ENCODE data around the gene EPB41.
A peak's percentile ranks its signal among the peaks of the same experiment; 100 is the strongest.
"Not testable (repeated sequence)": the region's sequence is repeated elsewhere in the genome, so short reads cannot be mapped to it uniquely, and the experiment has no call there.

EPB41 gene

DNA sequence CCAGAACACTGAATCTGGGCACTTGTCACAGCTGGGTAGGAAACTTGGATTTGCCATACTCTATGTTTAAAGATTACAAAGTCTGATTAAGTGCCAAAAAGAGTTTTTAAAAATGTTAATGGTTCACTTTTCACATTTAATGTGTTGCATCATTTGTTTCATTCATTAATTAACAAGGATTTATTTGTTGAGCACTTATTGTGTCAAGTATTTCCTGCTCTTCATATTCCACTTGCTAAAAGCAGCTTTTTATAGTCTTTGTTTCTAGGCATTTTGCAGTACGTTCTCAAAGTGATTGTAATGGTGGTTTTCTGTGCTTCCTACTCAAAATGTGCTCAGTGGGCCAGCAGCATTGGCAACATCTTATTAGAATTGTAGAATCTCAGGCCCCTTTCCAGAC lies 68.7 kb downstream of the EPB41 start:
- FAIRE-seq = no peak

DNA sequence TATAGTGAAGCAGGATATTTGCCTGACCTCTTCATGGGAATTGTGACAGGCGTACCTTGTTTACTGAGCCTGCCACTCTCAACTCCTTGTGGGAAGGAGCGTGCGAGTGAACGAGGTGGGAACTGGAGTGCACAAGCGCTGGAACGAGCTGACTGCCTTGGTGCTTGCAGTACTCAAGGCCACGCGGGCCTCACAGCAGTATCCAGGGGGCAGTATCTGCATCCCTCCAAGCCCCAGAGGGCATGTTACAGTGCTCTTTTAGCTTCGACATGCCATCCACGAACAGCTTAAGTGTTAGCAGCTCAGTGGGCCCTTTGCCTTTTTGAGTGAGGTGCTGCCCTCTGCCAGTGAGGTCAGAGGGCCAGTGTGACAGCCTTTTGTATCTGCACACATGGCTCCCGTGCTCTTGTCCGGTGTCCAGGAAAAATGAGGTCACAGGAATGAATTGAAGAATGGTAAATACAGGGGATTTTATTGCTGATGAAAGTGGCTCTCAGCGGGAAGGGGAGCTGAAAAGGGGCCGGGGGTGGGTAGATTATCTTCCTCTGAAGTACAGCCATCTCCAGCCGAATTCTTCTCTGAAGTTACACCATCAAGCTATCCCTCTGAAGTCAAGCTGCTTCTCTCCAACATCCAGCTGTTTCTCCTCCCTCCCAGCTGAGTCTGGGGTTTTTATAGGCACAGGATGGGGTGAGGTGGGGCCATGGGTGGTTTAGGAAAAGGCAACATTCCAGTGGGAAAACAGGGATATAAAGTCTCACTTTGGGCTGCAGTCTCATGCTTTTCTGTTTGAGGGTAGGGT lies 69.3 kb downstream of the EPB41 start:
- no peak for FAIRE-seq

DNA sequence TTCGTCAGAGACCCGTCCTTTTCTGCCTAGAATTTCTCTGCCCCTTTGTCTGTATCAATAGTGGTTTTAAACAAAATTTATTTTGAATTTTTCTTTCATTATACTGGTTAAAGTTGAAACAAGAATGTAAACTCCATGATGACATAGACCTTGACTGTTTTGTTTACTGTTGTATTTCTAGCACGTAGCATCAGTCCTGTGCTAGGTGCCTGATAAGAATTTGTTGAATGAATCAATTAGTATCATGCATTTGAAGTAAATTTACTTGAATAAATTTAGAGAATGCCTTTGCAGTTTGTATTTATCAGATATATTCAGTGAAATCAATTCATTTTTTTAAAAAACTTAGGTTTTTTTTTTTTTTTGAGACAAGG lies 69.9 kb downstream of the EPB41 start:
- no peak for FAIRE-seq

DNA sequence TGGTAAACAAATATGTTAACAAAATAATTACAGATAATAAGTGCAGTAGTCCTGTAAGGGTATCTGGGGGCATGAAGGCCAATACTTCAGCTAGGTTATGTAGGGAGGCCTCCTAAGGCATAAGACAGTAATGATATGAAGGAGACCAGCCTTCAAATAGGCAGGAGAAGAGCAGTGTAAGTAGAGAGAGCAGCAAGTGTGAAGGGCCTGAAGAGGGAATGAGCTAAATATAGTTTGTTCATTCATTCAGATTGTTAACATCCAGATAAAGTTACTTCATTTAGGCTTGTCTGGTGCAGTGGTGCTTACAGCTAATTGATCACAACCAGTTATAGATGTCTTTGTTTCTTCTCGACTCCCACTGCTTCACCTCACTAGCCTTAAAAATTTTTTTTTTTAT lies 71.1 kb downstream of the EPB41 start:
- FAIRE-seq = no peak

DNA sequence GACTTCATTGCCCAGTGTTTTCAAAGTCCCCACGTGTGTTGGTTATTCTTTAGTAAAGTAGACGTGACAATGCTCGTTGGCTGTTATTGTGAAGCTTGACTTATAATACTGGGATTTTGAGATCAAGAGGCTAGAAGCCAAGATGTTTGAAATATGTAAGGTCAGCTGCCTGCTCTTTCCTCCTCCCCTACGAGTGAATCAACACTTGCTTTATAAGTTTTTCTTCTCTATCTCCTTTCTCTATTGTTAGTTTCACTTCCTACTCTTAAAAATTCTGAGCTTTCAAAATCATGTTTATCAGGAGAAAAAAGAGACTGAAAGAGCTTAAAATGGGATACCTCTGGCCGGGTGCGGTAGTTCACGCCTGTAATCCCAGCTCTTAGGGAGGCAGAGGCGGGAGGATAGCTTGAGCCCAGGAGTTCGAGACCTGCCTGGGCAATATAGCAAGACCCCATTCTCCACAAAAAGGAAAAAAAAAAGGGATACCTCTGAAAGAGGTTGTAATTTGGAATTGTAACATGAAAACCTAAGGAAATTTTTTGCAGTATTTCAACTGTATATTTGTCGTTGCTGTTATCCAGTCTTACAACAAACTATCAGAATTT lies 72.0 kb downstream of the EPB41 start:
- no peak for FAIRE-seq

DNA sequence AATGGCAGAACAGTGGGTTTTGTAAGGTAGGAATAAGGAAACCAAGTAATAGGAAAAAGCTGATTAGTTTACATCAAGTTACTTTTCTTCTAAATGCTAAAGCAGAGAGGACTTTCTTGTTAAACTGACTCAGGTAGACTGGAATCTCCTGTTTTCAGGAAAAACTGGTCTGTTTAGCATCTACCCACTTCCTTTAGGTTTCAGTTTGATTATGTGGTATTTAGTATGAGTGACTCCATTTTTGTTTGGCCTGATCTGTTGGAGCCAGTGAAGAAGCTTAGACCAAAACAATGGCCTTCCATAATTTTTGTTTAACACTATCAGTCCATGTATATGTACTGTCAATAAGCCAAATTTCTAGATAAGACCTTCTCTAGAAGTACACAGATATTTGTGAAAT lies 88.4 kb downstream of the EPB41 start:
- no peak for FAIRE-seq

DNA sequence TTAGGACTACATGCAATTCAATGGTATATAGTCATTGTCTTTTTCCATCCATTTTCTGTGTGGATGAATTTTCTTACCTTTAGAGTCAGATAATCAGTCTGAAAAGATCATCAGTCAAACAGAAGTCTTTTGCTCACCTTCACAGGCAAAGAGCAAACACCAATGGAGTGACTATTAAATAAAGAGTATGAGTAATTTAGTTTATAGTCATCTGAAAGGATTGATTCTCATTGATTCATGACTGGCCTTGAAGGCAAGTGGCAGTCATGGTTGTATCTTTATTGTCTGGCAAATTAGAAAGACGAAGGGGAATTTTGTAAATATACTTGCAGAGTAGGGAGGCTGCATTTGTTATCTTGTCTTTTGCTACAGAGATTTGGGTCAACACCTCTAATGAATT lies 89.9 kb downstream of the EPB41 start:
- FAIRE-seq = no peak

DNA sequence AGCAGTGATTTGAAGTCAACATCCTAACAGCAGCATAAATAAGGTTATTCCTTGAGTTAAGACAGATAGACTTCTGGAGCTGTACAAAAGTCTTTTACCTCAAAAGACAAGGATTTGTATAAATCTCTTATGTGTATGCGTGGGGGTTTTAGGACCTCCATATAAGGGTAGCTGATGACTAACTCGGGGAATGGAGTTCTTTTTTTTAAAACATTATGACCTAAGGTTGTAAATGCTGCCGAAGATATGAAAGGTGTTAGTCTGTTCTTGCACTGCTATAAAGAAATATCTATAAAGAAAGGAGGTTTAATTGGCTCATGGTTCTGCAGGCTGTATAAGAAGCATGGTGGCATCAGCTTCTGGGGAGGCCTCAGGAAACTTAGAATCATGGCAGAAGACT lies 90.4 kb downstream of the EPB41 start:
- FAIRE-seq = no peak

DNA sequence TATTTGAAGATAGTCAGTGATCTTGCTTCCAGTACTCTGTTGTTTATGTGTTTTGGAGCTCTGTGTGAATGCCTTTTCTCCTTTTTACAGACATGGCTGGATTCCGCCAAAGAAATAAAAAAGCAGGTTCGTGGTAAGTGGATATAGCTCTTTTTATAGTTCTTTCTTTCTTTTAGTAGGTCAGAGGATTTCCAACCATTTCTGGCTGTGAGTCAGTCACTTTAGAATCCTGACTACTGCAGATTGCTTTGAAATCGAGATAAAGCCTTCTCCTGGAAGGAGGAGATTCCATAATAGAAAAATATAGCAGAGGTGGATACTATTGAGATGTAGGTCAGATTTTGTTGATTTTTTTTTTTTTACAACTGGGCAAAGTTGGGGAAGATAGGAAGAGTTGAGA lies 97.4 kb downstream of the EPB41 start:
- no peak for FAIRE-seq

DNA sequence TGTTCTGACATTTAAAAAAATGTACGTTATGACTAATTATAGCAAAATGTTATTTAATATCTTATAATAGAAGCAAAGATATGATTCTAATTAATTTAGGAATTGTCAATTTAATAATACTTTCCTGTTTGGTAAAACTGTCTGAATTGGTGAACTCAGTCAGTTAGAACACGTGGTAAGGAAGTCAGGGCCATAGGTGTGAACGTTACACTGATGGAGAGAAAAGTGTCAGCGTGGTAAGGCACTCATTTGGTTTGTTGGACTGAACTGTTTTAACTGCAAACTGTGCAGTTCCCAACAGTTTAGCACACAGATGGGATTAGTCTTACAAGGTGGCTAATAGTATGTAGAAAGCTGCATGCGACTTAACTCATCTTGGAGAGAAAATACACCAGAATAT lies 102.9 kb downstream of the EPB41 start:
- FAIRE-seq = no peak

DNA sequence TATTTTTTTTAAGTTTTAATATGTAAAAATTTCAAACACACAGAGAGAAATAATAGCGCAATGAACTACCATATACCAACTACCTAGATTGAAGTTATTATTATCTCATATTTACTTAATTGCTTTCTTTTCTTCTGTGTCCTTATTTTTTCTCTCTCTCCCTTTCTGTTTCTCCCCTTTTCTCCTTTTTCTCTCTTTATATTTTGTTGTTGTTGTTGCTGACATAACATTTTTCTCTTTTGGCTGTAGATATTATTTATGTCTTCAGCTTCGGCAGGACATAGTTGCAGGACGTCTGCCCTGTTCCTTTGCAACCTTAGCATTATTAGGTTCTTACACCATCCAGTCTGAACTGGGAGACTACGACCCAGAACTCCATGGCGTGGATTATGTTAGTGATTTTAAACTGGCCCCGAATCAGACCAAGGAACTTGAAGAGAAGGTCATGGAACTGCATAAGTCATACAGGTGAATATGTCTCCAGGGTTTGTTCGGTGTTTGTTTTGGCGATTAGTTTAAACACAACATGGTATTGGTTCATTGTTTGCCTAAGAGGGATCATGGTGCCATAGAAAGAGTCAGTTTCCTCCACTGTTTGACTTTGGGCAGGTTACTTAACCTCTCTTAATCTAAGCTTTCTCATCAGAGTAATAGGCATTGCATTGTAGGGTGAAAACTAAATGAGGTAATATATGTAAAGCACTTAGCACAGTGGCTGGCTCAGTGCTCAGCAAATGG lies 103.8 kb downstream of the EPB41 start:
- FAIRE-seq = no peak

DNA sequence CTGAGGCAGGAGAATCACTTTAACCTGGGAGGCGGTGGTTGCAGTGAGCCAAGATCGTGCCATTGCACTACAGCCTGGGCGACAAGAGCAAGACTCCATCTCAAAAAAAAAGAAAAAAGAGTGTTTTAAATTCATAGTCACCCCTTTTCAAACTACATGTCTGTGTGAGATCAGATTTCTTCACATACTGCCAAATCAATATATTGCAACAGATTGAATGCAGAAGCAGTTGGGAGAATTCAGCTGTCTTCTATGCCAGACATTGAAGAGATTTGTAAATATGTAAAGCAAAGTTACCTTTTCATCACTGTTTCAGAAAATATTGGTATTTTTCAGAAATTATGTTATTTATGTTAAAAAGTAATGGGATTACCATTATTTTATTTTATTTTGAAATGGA lies 108.3 kb downstream of the EPB41 start:
- no peak for FAIRE-seq

DNA sequence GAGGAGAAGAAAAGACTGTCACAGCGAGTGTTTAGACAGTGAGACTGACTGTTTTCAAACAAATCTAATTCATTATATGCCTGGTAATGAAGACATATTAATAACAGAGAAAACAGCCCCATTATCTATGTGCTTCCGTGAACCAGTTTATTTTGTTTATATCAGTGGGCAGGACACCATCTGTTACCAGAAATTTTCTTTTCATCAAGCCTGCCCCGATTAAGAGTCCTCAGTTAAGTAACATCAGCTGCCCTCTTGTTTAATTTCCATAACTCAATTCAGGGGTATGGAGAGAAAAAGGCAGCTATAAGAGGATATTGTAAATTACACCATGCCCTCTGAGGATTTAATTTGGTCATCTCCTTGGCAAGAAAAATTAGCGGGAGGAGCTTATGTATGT lies 115.3 kb downstream of the EPB41 start:
- FAIRE-seq = no peak

DNA sequence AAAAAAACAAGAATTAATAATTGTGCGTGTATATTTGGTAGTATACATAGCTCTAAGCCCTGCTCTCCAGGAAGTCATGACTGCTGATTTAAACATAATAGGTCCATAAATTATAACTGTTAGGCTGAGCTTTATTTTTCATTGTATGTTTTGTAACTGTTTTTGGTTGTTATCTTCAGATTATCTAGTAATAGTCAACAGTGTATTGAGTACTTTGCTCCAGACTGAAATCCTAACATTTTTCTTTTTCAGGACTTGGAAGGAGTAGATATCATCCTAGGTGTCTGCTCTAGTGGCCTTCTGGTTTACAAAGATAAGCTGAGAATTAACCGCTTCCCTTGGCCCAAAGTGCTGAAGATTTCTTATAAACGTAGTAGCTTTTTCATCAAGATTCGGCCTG lies 118.5 kb downstream of the EPB41 start:
- FAIRE-seq = no peak

DNA sequence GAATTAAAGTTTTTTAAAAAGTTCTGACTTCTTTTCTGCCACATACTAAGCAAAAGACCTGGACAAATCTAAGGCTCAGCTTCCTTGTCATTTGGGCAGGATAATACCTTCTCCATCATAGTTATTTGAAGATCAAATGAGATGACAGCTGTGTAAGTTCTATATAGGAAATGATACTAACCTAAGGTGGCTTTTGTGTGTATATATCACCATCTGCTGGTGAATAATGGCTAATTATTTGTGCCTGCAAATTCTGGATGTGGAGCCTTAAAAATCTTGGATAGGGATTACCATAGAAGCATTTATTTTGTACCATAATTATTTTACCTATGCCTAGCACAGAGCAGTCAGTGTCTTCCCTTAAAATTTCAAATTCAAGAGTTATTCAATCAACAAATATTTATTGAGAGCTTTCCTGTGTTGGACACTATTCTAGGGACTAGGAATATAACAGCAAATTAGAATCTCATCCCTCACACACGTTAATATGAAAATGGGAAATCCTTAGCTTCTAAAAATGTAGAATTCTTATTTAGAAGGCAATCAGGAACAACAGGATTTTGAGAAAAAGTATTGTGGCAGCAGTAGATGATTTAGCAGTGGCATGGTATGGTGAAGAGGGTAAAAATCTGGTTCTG lies 119.6 kb downstream of the EPB41 start:
- FAIRE-seq = peak; percentile 81

DNA sequence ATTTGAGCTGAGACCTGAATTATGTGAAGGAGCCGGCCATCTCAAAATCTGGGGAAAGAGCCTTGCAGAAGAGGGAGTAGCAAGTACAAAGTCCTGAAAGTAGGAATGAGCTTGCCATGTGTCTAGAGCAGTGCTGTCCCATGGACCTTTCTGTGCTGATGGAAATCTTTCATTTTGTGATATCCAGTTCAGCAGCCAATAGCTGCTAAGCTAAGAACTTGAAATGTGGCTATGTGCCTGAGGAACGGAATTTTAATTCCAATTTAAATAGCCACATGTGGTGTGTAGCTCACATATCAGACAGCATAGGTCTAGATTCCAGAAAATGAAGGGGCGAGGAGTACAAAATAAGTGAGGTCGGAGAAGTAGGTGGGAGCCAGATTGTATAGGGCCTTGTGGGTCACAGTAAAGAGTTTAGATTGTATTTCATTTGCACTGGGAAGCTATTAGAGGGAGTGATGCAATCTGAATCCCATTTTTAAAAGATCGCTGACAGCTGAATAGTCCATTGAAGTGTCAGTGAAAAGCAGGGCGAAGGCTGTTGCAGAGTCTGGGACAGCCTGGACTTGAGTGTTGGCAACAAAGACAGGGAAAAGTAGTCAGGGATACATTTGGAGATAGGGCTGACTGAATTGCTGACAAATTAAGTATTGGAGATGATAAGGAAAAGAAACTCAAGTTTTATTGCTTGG lies 129.1 kb downstream of the EPB41 start:
- FAIRE-seq = no peak

DNA sequence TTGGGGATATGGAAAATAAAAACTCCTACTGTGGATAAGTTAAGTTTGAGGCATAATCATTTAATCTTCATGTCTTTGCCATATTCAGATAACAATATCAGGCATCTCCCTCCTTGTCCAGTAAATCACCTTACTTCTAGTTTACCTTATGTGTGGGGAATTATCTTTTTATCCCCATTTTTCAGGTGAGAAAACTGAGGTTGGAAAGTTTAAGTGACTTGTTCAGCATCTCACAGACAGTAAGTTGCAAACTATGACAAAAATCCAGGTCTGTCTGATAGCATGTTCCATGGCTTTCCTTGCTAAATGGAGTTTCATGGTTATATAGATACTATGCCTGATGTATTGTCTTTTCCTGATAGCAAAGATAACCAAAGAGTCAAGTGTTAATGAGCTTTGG lies 129.6 kb downstream of the EPB41 start:
- FAIRE-seq = no peak

DNA sequence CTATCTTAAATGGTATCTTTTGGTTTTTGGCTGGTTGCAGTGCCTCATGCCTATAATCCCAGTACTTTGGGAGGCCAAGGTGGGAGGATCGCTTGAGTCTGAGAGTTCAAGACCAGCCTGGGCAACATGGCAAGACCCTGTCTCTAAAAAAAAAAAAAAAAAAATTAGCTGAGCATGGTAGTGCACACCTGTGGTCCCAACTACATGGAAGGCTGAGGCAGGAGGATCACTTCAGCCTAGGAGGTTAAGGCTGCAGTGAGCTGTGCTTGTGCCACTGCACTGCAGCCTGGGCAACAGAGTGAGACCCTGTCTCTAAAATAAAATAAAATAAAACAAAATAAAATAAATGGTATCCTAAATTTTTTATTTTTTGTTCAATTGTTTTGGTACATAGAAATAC lies 131.3 kb downstream of the EPB41 start:
- not testable (repeated sequence) for FAIRE-seq

DNA sequence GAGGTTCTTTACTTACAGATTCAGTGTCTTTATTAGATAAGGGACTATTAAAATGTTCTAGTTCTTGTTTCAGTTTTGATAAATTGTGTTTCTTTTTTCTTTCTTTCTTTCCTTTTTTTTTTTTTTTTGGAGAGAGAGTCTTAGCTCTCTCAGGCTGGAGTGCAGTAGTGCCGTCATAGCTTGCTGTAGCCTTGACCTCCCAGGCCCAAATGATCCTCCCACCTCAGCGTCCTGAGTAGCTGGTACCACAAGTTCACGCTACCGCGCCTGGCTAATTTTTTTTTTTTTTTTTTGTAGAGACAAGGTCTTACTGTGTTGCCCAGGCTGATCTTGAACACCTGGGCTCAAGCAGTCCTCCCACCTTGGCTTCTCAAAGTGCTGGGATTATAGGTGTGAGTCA lies 132.8 kb downstream of the EPB41 start:
- FAIRE-seq = no peak

DNA sequence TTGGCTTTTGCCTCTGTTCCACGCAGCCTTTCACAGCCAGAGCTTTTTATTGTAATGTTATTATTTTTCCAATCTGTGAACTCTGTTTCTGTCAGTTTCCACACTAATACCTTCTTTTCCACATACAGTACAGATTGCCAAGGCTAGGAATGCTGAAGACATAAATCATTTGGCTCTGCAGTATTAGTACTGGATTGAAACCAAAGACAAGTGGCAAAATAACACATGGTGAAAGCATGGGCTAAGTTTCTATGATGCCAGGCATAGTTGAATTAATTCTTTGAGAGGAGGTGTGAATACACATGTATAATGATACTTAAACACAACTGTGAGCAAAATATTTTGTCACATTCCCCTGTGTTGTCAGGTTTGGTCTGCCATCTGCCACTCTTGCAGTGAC lies 135.8 kb downstream of the EPB41 start:
- FAIRE-seq = no peak

DNA sequence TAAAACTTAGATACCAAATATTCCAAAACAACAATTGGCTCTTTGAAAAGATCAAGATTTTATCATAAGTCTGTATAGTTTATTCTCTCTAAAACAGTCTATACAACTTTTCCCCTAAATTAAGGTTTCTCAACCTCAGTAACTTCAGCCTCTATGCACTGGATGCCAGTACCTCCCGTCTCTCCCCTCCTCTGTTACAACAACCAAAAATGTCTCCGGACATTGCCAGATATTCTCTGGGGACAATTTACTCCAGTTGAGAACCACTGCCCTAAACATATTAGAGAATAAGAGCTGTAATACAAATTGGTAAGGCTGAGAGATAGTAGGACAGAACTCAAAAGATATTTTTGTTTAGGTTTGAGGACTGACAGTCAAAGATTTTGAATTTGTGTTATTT lies 137.7 kb downstream of the EPB41 start:
- FAIRE-seq = peak; percentile 8

DNA sequence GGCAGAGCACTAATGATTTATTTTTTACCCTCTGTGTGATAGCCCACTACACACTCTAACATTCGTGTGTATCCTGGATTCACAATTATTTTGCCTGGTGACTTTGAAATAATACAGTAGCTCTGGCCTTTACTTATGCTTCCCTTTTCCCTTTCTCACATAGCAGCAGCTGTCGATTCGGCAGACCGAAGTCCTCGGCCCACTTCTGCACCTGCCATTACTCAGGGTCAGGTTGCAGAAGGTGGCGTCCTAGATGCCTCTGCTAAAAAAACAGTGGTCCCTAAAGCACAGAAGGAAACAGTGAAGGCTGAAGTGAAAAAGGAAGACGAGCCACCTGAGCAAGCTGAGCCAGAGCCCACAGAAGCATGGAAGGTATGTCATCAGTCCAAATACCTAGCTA lies 138.6 kb downstream of the EPB41 start:
- no peak for FAIRE-seq

DNA sequence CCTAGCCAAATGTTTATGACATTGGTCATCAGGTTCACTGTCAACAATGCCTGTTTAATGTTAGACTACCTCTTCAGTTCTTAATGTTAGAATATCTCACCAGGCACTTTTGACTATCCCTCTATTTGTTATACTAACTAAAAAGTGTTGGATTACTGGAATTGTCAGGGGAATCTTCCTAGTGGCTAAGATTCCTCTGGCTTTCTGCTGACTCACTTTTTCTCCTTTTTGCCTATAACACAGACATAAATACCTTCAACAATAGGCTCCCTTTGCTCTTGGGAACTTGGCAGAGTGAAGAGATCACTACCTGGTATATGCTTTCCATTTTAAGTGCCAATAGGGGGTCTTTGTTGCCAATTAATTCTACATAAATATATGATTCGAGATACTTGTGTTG lies 140.8 kb downstream of the EPB41 start:
- FAIRE-seq = no peak

All from endometrium (tissue), 2 donors.